A673 (cell line): ENCODE measurements around the gene DGKZ. TPM values are rescaled to one million over a fixed set of nuclear protein-coding genes. Genes with fewer than 3 reads are reported as not detected.

Experiments
- BruUV-seq: library from RNA; stranded (reverse); fragments of 400-500 nt; replicated peaks from 2 replicates; lab custom pipeline; 2021; lab: Mats Ljungman, UMichigan
- CTCF ChIA-PET: fragments of 300-600 bp; sonication (Branson Sonifier 250); formaldehyde crosslinking; loops from one replicate; lab custom pipeline; 2022; ENCODE audit warnings: antibody characterized with exemption; lab: Charles Lee
- POLR2A ChIA-PET: fragments of 300-600 bp; sonication (Branson Sonifier 250); formaldehyde crosslinking; loops from one replicate; lab custom pipeline; 2022; ENCODE audit warnings: antibody characterized with exemption; ENCODE audit not compliant: low non-redundant PET; lab: Charles Lee
- DNase-seq: peaks from one replicate; pipeline ENCODE4 v3.0.0-alpha.2; 2015; ENCODE audit warnings: low spot score
- H3K27ac ChIP-seq: fragments of 200-600 bp; sonication (generic); 2 replicates; pipeline ENCODE4 v1.5.1; 2016; ENCODE audit warnings: mixed run types, low read depth, mild to moderate bottlenecking, mixed read lengths, antibody characterized with exemption, low read length; ENCODE audit not compliant: poor library complexity, severe bottlenecking
- H3K27me3 ChIP-seq: fragments of 200-600 bp; sonication (generic); replicated peaks from 2 replicates; pipeline ENCODE4 v1.6.1; 2017; ENCODE audit warnings: mixed run types, low read depth, mild to moderate bottlenecking, mixed read lengths, antibody characterized with exemption, low read length; ENCODE audit not compliant: insufficient read depth, poor library complexity
- H3K36me3 ChIP-seq: fragments of 200-600 bp; sonication (generic); 2 replicates; pipeline ENCODE4 v1.6.1; 2016; ENCODE audit warnings: mixed run types, mild to moderate bottlenecking, mixed read lengths, antibody characterized with exemption, low read length; ENCODE audit not compliant: insufficient read depth, poor library complexity, severe bottlenecking
- H3K4me1 ChIP-seq: fragments of 200-600 bp; sonication (generic); 2 replicates; pipeline ENCODE4 v1.6.1; 2017; ENCODE audit warnings: mixed run types, mild to moderate bottlenecking, mixed read lengths, antibody characterized with exemption, low read length; ENCODE audit not compliant: insufficient read depth, poor library complexity, severe bottlenecking
- H3K4me3 ChIP-seq: fragments of 200-600 bp; sonication (generic); 2 replicates; pipeline ENCODE4 v1.5.1; 2016; ENCODE audit warnings: low read depth, mixed run types, mild to moderate bottlenecking, mixed read lengths, low read length; ENCODE audit not compliant: poor library complexity, severe bottlenecking
- H3K9me3 ChIP-seq: fragments of 200-600 bp; sonication (generic); 2 replicates; pipeline ENCODE4 v1.6.1; 2016; ENCODE audit warnings: mixed run types, low read depth, mild to moderate bottlenecking, mixed read lengths, antibody characterized with exemption, low read length; ENCODE audit not compliant: poor library complexity, severe bottlenecking
- CTCF ChIP-seq: fragments of 300-800, 200-600 bp; sonication (generic); conservative IDR thresholded peaks from 2 replicates; pipeline ENCODE4 v1.5.1; 2017; ENCODE audit warnings: low read depth, mild to moderate bottlenecking, antibody characterized with exemption, low read length, moderate library complexity, mixed read lengths
- EZH2 ChIP-seq: fragments of 200-600 bp; sonication (generic); IDR thresholded peaks from 2 replicates; pipeline ENCODE4 v1.6.1; 2017; ENCODE audit warnings: borderline replicate concordance, low read depth, mild to moderate bottlenecking, mixed read lengths, antibody characterized with exemption, low read length; ENCODE audit not compliant: poor library complexity, severe bottlenecking
- intact Hi-C: fragments of 100-400 bp; cut with micrococcal nuclease; formaldehyde crosslinking; loops from one replicate; pipeline ENCODE4 v1.10.0; 2022; ENCODE audit not compliant: unreplicated experiment
- total RNA-seq: library from RNA; stranded (reverse); gene quantifications from 2 replicates; pipeline ENCODE4 v1.2.3, GENCODE V29; 2021

DGKZ gene
- total RNA-seq, 1 experiment from 2014 or later = 145 TPM

- peak; percentile 77 for DNase-seq
- BruUV-seq = no TSS peak
- peak overlapping the region; percentile 62 for H3K4me3 ChIP-seq
- peaks cover 24% of the 10 kb centered on the region for H3K4me1 ChIP-seq
- H3K9me3 ChIP-seq = no peaks in the 10 kb centered on the region
- intact Hi-C loops = loop anchor here (10.0 kb wide), 3 partner anchors 344 to 974 kb away; partner anchors contain the start of gene MYBPC3
- peaks cover 26% of the 10 kb centered on the region for H3K36me3 ChIP-seq
- POLR2A ChIA-PET = no interaction called here
- H3K27me3 ChIP-seq = no peaks in the 10 kb centered on the region
- TF ChIP-seq EZH2 (no peak), CTCF (no peak)
- H3K27ac ChIP-seq = peak overlapping the region; percentile 80
- CTCF ChIA-PET = interaction anchor here (0.6 to 1.3 kb wide), 4 partner anchors 12 to 160 kb away, joined by 3 to 13 read pairs (median 5); no protein-coding TSS in a partner anchor
Measured at GRCh38 chr11:46380340-46381047, 33.2 kb downstream of the DGKZ start.

GRCh38 chr11:46381048-46381818 is 34.0 kb downstream of the DGKZ start, which contains the start of gene MDK:
Gene MDK (plus strand): TSS chr11:46381669. CDS start chr11:46382058, 389 bp downstream.
- peak; percentile 63 for DNase-seq
- POLR2A ChIA-PET = no interaction called here
- peaks cover 18% of the 10 kb centered on the region for H3K36me3 ChIP-seq
- H3K4me3 ChIP-seq = peak within 1 kb of the TSS; percentile 62
- CTCF ChIA-PET = interaction anchor here (0.7 to 1.3 kb wide), 3 partner anchors 11 to 465 kb away, joined by 3 to 13 read pairs (median 3); no protein-coding TSS in a partner anchor
- TF ChIP-seq EZH2 = no peak
- TF ChIP-seq CTCF = no peak
- peaks cover 24% of the 10 kb centered on the region for H3K4me1 ChIP-seq
- peak within 1 kb of the TSS; percentile 80 for H3K27ac ChIP-seq
- BruUV-seq = no TSS peak
- intact Hi-C loops = loop anchor here (10.0 kb wide), 3 partner anchors 344 to 974 kb away; partner anchors contain the start of gene MYBPC3
- H3K27me3 ChIP-seq = no peaks in the 10 kb centered on the region
- no peaks in the 10 kb centered on the region for H3K9me3 ChIP-seq

GRCh38 chr11:46381819-46382645 is 34.8 kb downstream of the DGKZ start:
- DNase-seq = peak; percentile 88
- Histone ChIP-seq H3K9me3 (no peaks in the 10 kb centered on the region), H3K27me3 (no peaks in the 10 kb centered on the region)

More at GRCh38 chr11:46381819-46382645, 34.8 kb downstream of the DGKZ start:
- ChIA-PET CTCF (interaction anchor here (0.7 to 1.7 kb wide), 3 partner anchors 27 to 465 kb away, joined by 3 to 4 read pairs (median 3); no protein-coding TSS in a partner anchor), POLR2A (no interaction called here)
- Histone ChIP-seq H3K4me3 (peak overlapping the region; percentile 62), H3K4me1 (peaks cover 24% of the 10 kb centered on the region), H3K27ac (peak overlapping the region; percentile 75), H3K36me3 (peaks cover 11% of the 10 kb centered on the region)
- intact Hi-C loops = loop anchor here (10.0 kb wide), 3 partner anchors 343 to 973 kb away; partner anchors contain the start of gene MYBPC3
- TSS peak; percentile 86 for BruUV-seq
- no peak for TF ChIP-seq CTCF
- TF ChIP-seq EZH2 = no peak
